Suppressor macrophage treated with lipopolysaccharide for 1 hour (primary cell): ENCODE data around the gene SPEF2.

ENCODE experiments used
- DNase-seq, 3 donors: peaks; one replicate each; pipeline ENCODE4 v3.0.0-alpha.2; 2020 to 2022

SPEF2 gene

GRCh38 chr5:35789732-35790456 lies 172.2 kb downstream of the SPEF2 start:
- peak in 1 of 3 donors; percentile 31 for DNase-seq

- no peak for DNase-seq
Observed at GRCh38 chr5:35790457-35790822, 172.8 kb downstream of the SPEF2 start.

- DNase-seq: no peak
Observed at GRCh38 chr5:35794328-35794619, 176.6 kb downstream of the SPEF2 start.

GRCh38 chr5:35794684-35795375 lies 177.2 kb downstream of the SPEF2 start:
- no peak for DNase-seq

- DNase-seq: no peak
Observed at GRCh38 chr5:35799181-35799580, 181.5 kb downstream of the SPEF2 start.

GRCh38 chr5:35799753-35800152 lies 182.1 kb downstream of the SPEF2 start:
- no peak for DNase-seq

GRCh38 chr5:35803191-35803651 lies 185.6 kb downstream of the SPEF2 start:
- DNase-seq: peak in 2 of 3 donors; percentile 36 to 41

GRCh38 chr5:35804201-35804653 lies 186.6 kb downstream of the SPEF2 start:
- DNase-seq: no peak

- DNase-seq: no peak
Observed at GRCh38 chr5:35804841-35805240, 187.2 kb downstream of the SPEF2 start.

- DNase-seq: no peak
Observed at GRCh38 chr5:35810601-35811000, 192.9 kb downstream of the SPEF2 start.

- no peak for DNase-seq
Observed at GRCh38 chr5:35811108-35811741, 193.6 kb downstream of the SPEF2 start.

- peak; percentile 40 to 84 (median 69) for DNase-seq
Observed at GRCh38 chr5:35813521-35813920, 195.9 kb downstream of the SPEF2 start.

GRCh38 chr5:35815089-35815936 lies 197.7 kb downstream of the SPEF2 start:
- peak; percentile 40 to 73 (median 41) for DNase-seq

GRCh38 chr5:35816881-35817521 lies 199.3 kb downstream of the SPEF2 start:
- DNase-seq: no peak

- no peak for DNase-seq
Observed at GRCh38 chr5:35819026-35819425, 201.4 kb downstream of the SPEF2 start.

- DNase-seq: no peak
Observed at GRCh38 chr5:35819668-35820067, 202.0 kb downstream of the SPEF2 start.

- peak; percentile 33 to 63 (median 44) for DNase-seq
Observed at GRCh38 chr5:35820735-35821134, 203.1 kb downstream of the SPEF2 start.

- no peak for DNase-seq
Observed at GRCh38 chr5:35821513-35821912, 203.8 kb downstream of the SPEF2 start.

GRCh38 chr5:35822511-35822910 lies 204.8 kb downstream of the SPEF2 start:
- DNase-seq: no peak

GRCh38 chr5:35823347-35824098 lies 205.9 kb downstream of the SPEF2 start:
- DNase-seq: no peak

GRCh38 chr5:35826056-35826455 lies 208.4 kb downstream of the SPEF2 start:
- DNase-seq: no peak

- no peak for DNase-seq
Observed at GRCh38 chr5:35826554-35826953, 208.9 kb downstream of the SPEF2 start.
